B cell (primary cell): ENCODE measurements around the gene CCNF. TPM values are rescaled to one million over a fixed set of nuclear protein-coding genes. Genes with fewer than 3 reads are reported as not detected.

Experiments
- ATAC-seq: fragments of 200-7000 bp; cut with Tn5 transposase; one replicate; pipeline ENCODE4 v1.10.0; 2021; ENCODE audit warnings: low read depth, mild to moderate bottlenecking, moderate number of reproducible peaks, moderate library complexity
- CTCF ChIA-PET: fragments of 350-600 bp; sonication (Branson Sonifier 250); formaldehyde crosslinking; loops from one replicate; lab custom pipeline; 2021; ENCODE audit warnings: antibody characterized with exemption, inconsistent platforms; lab: Charles Lee
- POLR2A ChIA-PET: fragments of 350-600 bp; sonication (Branson Sonifier 250); formaldehyde crosslinking; loops from one replicate; lab custom pipeline; 2021; ENCODE audit warnings: antibody characterized with exemption; lab: Charles Lee
- DNase-seq: peaks from one replicate; pipeline ENCODE4 v3.0.0; 2013
- H2AFZ ChIP-seq: 2 replicates; pipeline ENCODE4 v1.6.1; 2012; ENCODE audit warnings: mild to moderate bottlenecking, low read depth, low read length; ENCODE audit not compliant: insufficient read depth, poor library complexity, severe bottlenecking
- H3K27ac ChIP-seq, 2 donors: 1 replicate in 1 of 2; 2 replicates in 1 of 2; pipeline ENCODE4 v1.5.1; 2012 to 2013; ENCODE audit warnings: low read length in 2 of 2, mild to moderate bottlenecking in 2 of 2, moderate library complexity in 1 of 2
- H3K27me3 ChIP-seq, 4 experiments: fragments of 200-600 bp in 1 of 4; sonication (generic) in 1 of 4; replicated peaks in 1 of 4; 1 replicate in 2 of 4; 2 replicates in 2 of 4; pipeline versions ENCODE4 v1.6.1 to v1.7.0; 2013 to 2016; ENCODE audit warnings: low read length in 3 of 4, mild to moderate bottlenecking in 2 of 4, mixed read lengths in 1 of 4, moderate library complexity in 1 of 4; ENCODE audit not compliant: insufficient read depth in 4 of 4, control insufficient read depth in 3 of 4; ENCODE audit errors: control extremely low read depth in 1 of 4
- H3K36me3 ChIP-seq, 2 experiments: replicated peaks in 1 of 2; 1 replicate in 1 of 2; 2 replicates in 1 of 2; pipeline versions ENCODE4 v1.6.1 to v1.7.1; 2013; ENCODE audit warnings: low read length in 1 of 2; ENCODE audit not compliant: insufficient read depth in 2 of 2, control insufficient read depth in 1 of 2; ENCODE audit errors: control extremely low read depth in 1 of 2, extremely low read depth in 1 of 2
- H3K4me1 ChIP-seq, 2 donors: fragments of 200-600 bp in 1 of 2; sonication (generic) in 1 of 2; 1 replicate in 1 of 2; 2 replicates in 1 of 2; pipeline versions ENCODE4 v1.5.1 to v1.6.1; 2013 to 2017; ENCODE audit warnings: low read length in 2 of 2; ENCODE audit not compliant: control insufficient read depth in 2 of 2, insufficient read depth in 2 of 2
- H3K4me2 ChIP-seq: replicated peaks from 2 replicates; pipeline ENCODE3; 2012; ENCODE audit warnings: mild to moderate bottlenecking, low read depth, low read length; ENCODE audit not compliant: poor library complexity, severe bottlenecking
- H3K4me3 ChIP-seq, 5 experiments: fragments of 200-600 bp in 1 of 5; sonication (generic) in 1 of 5; 1 replicate in 3 of 5; 2 replicates in 2 of 5; pipeline versions ENCODE4 v1.5.1 to v1.7.0; 2011 to 2016; ENCODE audit warnings: low read length in 4 of 5, mild to moderate bottlenecking in 4 of 5, low read depth in 2 of 5, control low read depth in 1 of 5, moderate library complexity in 1 of 5; ENCODE audit not compliant: insufficient read depth in 1 of 5; ENCODE audit errors: control extremely low read depth in 1 of 5, extremely low read depth in 1 of 5
- H3K79me2 ChIP-seq: fragments of 200-600 bp; sonication (generic); one replicate; pipeline ENCODE4 v1.6.0; 2016; ENCODE audit warnings: low read length; ENCODE audit not compliant: control insufficient read depth, insufficient read depth
- H3K9ac ChIP-seq: fragments of 200-600 bp; sonication (generic); 2 replicates; pipeline ENCODE4 v1.6.1; 2017; ENCODE audit warnings: mild to moderate bottlenecking, low read length, moderate library complexity
- H3K9me3 ChIP-seq, 3 donors: one replicate each; pipeline versions ENCODE4 v1.6.1 to v1.7.1; 2013; ENCODE audit warnings: low read length in 2 of 3; ENCODE audit not compliant: control insufficient read depth in 2 of 3, insufficient read depth in 1 of 3; ENCODE audit errors: control extremely low read depth in 1 of 3
- H4K20me1 ChIP-seq: 2 replicates; pipeline ENCODE4 v1.6.0; 2012; ENCODE audit warnings: mild to moderate bottlenecking, low read length; ENCODE audit not compliant: insufficient read depth, control insufficient read depth, poor library complexity, severe bottlenecking
- H3K27ac Mint-ChIP-seq: one replicate; pipeline ENCODE4 v1.8.0; 2021; ENCODE audit warnings: mixed read lengths
- H3K27me3 Mint-ChIP-seq: one replicate; pipeline ENCODE4 v1.8.0; 2021; ENCODE audit warnings: mixed read lengths
- H3K4me1 Mint-ChIP-seq: one replicate; pipeline ENCODE4 v1.8.0; 2021; ENCODE audit warnings: mixed read lengths
- H3K4me3 Mint-ChIP-seq: one replicate; pipeline ENCODE4 v1.8.0; 2021; ENCODE audit warnings: mixed read lengths
- H3K9me3 Mint-ChIP-seq: one replicate; pipeline ENCODE4 v1.8.0; 2022; ENCODE audit warnings: mixed read lengths; ENCODE audit not compliant: insufficient read depth
- EZH2 ChIP-seq: IDR thresholded peaks from 2 replicates; pipeline ENCODE4 v1.6.1; 2012; ENCODE audit warnings: borderline replicate concordance, low read depth, mild to moderate bottlenecking, moderate library complexity, low read length; ENCODE audit not compliant: insufficient read depth, poor library complexity, severe bottlenecking
- WGBS: methylation state at CpG from one replicate; pipeline ENCODE4 v1.1.5; 2013; ENCODE audit warnings: missing lambda C conversion rate; ENCODE audit not compliant: insufficient coverage; 5-methylcytosine and 5-hydroxymethylcytosine counted together
- intact Hi-C: fragments of 100-400 bp; cut with micrococcal nuclease; formaldehyde crosslinking; loops from one replicate; pipeline ENCODE4 v1.10.0; 2022
- polyA plus RNA-seq: library from polyadenylated mRNA; depleted of rRNA; stranded (reverse); fragments of >200 nt; gene quantifications from 2 replicates; pipeline ENCODE4 v1.2.3, GENCODE V29; 2012
- total RNA-seq, 2 donors: library from RNA; stranded (reverse); fragments of 120-200 nt in 1 of 2; gene quantifications; 1 replicate in 1 of 2; 2 replicates in 1 of 2; pipeline versions ENCODE4 v1.2.3 to v1.2.4, GENCODE V29; 2013 to 2022
- TF ChIP-seq, protein P1 (sequence below): fragments of 200-600 bp; IDR thresholded peaks from one replicate; pipeline ENCODE4 v1.8.0; 2022; ENCODE audit warnings: antibody characterized with exemption, mild to moderate bottlenecking

CCNF gene
- total and polyA plus RNA-seq, 2 donors (not counting 1 experiment from before 2014, with no cell fraction given), result 3.2 to 5.3 TPM

DNA sequence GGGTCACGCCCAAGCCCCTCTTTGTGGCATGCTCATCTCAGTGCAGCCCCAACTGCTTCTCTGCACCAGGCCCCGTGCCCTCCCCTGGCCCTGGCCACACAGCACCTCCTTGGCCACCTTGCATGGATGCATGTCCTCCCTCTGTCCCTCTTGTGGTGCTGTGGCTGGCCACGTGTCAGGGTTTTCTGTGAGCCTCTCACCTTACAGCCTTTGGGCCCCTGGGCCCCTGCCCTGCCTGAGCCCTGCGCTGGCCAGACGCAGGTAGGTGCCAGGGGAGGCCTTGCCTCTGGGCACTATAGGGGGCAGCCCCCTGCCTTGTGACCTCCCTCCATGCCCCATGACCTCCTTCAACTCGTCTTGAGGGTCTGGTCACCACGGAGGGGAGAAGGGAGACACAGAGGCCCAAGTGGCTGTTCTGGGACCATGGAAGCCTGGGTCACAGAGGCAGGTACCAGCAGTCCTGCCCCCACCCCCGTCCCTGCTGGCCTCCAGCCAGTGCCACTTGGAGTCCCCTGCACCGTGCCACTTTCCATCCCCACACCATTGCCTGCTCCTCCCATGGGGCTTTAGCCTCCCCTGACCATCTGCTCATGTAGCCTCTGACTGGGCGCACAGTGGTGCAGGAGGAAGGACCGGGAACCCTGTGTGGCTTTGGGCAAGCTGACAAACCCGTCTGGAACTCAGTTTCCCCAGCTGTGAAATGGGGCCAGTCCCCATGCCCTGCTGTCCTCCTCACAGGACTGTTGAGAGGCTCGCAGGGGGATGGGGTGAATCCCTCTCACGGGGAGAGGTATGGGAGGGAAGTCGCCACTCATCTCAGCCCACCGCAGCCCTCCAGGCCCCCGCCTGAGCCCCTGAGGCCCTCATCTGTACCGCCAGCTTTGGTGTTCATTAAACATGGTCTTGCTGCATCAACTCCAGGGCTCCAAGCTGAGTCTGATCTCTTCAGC lies 73.0 kb downstream of the CCNF start:
- Mint-ChIP-seq H3K9me3 (no peaks in the 10 kb centered on the region), H3K4me3 (no peak overlapping the region), H3K27me3 (no peaks in the 10 kb centered on the region), H3K27ac (no peak overlapping the region), H3K4me1 (peaks cover 19% of the 10 kb centered on the region)
- 91% methylated on average over 18 of the region's 18 CpGs for WGBS
- Histone ChIP-seq H3K36me3 (no peaks in the 10 kb centered on the region), H3K9me3 (no peaks in the 10 kb centered on the region), H2AFZ (no peak overlapping the region), H3K9ac (no peak overlapping the region), H3K79me2 (peaks cover 22% of the 10 kb centered on the region), H3K27me3 (no peaks in the 10 kb centered on the region), H3K4me1 (peaks cover 9 to 19% of the 10 kb centered on the region in 2 donors), H4K20me1 (no peaks in the 10 kb centered on the region), H3K27ac (no peak overlapping the region), H3K4me3 (no peak overlapping the region), H3K4me2 (no peak overlapping the region)
- no peak for TF ChIP-seq EZH2
- TF ChIP-seq, protein P1, sequence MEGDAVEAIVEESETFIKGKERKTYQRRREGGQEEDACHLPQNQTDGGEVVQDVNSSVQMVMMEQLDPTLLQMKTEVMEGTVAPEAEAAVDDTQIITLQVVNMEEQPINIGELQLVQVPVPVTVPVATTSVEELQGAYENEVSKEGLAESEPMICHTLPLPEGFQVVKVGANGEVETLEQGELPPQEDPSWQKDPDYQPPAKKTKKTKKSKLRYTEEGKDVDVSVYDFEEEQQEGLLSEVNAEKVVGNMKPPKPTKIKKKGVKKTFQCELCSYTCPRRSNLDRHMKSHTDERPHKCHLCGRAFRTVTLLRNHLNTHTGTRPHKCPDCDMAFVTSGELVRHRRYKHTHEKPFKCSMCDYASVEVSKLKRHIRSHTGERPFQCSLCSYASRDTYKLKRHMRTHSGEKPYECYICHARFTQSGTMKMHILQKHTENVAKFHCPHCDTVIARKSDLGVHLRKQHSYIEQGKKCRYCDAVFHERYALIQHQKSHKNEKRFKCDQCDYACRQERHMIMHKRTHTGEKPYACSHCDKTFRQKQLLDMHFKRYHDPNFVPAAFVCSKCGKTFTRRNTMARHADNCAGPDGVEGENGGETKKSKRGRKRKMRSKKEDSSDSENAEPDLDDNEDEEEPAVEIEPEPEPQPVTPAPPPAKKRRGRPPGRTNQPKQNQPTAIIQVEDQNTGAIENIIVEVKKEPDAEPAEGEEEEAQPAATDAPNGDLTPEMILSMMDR, result no peak
- intact Hi-C loops, result loop anchor here (10.0 kb wide), 1 partner anchor 477 kb away; the partner anchor contains the start of gene NHERF2
- no peak for DNase-seq
- ChIA-PET CTCF (interaction anchor here (0.6 to 3.0 kb wide), 20 partner anchors 11 to 479 kb away, joined by 3 to 41 read pairs (median 5); partner anchors contain the start of genes ABCA3, AMDHD2, ATP6V0C and CEMP1), POLR2A (interaction anchor here (1.3 kb wide), 1 partner anchor 308 kb away, joined by 3 read pairs; no protein-coding TSS in a partner anchor)
- ATAC-seq, result no peak

DNA sequence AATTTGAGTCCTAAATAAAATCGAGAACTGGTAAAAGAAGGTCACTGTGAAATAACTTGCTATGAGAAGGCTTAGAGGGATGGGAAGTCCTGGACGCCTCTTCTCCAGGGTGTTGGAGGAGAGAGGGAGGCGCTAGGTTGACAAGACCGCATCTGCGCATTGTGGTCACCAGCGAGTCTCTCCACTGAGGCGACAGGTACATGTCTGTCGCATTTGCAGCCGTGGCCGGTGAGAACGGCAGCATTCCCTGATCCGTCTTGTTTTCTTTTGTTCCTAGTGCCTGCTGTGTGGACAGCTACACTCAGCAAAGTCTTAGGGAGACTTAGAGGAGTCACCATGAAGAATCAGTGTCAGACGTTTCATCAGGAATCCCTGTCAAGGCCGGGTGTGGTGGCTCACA lies 76.4 kb downstream of the CCNF start:
- Mint-ChIP-seq H3K4me3 (no peak overlapping the region), H3K27me3 (no peaks in the 10 kb centered on the region), H3K27ac (peak overlapping the region; percentile 70), H3K9me3 (no peaks in the 10 kb centered on the region), H3K4me1 (peaks cover 50% of the 10 kb centered on the region)
- DNase-seq (no peak), ATAC-seq (no peak)
- Histone ChIP-seq H3K4me3 (no peak overlapping the region), H3K27me3 (no peaks in the 10 kb centered on the region), H3K9me3 (no peaks in the 10 kb centered on the region), H3K27ac (peak overlapping the region; percentile 14 to 61), H2AFZ (no peak overlapping the region), H3K4me2 (no peak overlapping the region), H3K9ac (no peak overlapping the region), H4K20me1 (no peaks in the 10 kb centered on the region), H3K36me3 (no peaks in the 10 kb centered on the region), H3K4me1 (peaks cover 44 to 53% of the 10 kb centered on the region in 2 donors), H3K79me2 (peaks cover 26% of the 10 kb centered on the region)
- ChIA-PET CTCF (interaction anchor here (1.4 kb wide), 2 partner anchors 10 to 15 kb away, joined by 3 to 4 read pairs; partner anchors contain the start of gene AMDHD2), POLR2A (no interaction called here)
- TF ChIP-seq EZH2, result no peak
- TF ChIP-seq, protein P1, result no peak
- WGBS, result 97% methylated on average over 13 of the region's 14 CpGs
- intact Hi-C loops, result loop anchor here (5.0 to 10.0 kb wide), 2 partner anchors 253 to 481 kb away; partner anchors contain the start of genes ECI1 and NHERF2
